ENCODE data around the gene RXFP2.

Gene RXFP2

GRCh38 chr13:31826521-31826920 lies 87.2 kb downstream of the RXFP2 start:
- DNase-seq (ENCODE audit: insufficient read length, low spot score) (no peak), FAIRE-seq (no peak)
- no peak for TF ChIP-seq POLR2A (IDR thresholded peaks at IDR 0.05; ENCODE audit: low read depth, low read length)

GRCh38 chr13:31827707-31828106 lies 88.4 kb downstream of the RXFP2 start:
- TF ChIP-seq POLR2A (IDR thresholded peaks at IDR 0.05; ENCODE audit: low read depth, low read length), result no peak
- DNase-seq (ENCODE audit: insufficient read length, low spot score) (no peak), FAIRE-seq (no peak)

- FAIRE-seq (peak; percentile 70), DNase-seq (ENCODE audit: insufficient read length, low spot score) (peak; percentile 10)
- TF ChIP-seq POLR2A (IDR thresholded peaks at IDR 0.05; ENCODE audit: low read depth, low read length), result no peak
These were observed 96.6 kb downstream of the RXFP2 start for GRCh38 chr13:31835932-31836331.

GRCh38 chr13:31843044-31843443 lies 103.7 kb downstream of the RXFP2 start:
- FAIRE-seq (no peak), DNase-seq (ENCODE audit: insufficient read length, low spot score) (no peak)
- no peak for TF ChIP-seq POLR2A (IDR thresholded peaks at IDR 0.05; ENCODE audit: low read depth, low read length)

- no peak for TF ChIP-seq POLR2A (IDR thresholded peaks at IDR 0.05; ENCODE audit: low read depth, low read length)
- FAIRE-seq (no peak), DNase-seq (ENCODE audit: insufficient read length, low spot score) (peak; percentile 63)
These were observed 107.0 kb downstream of the RXFP2 start for GRCh38 chr13:31846182-31846938.

GRCh38 chr13:31846961-31847752 lies 107.8 kb downstream of the RXFP2 start:
- TF ChIP-seq POLR2A (IDR thresholded peaks at IDR 0.05; ENCODE audit: low read depth, low read length), result no peak
- no peak for DNase-seq (ENCODE audit: insufficient read length, low spot score)
- no peak for FAIRE-seq

GRCh38 chr13:31848621-31849020 lies 109.3 kb downstream of the RXFP2 start:
- FAIRE-seq, result no peak
- no peak for TF ChIP-seq POLR2A (IDR thresholded peaks at IDR 0.05; ENCODE audit: low read depth, low read length)
- no peak for DNase-seq (ENCODE audit: insufficient read length, low spot score)

GRCh38 chr13:31849206-31849605 lies 109.9 kb downstream of the RXFP2 start:
- DNase-seq (ENCODE audit: insufficient read length, low spot score) (no peak), FAIRE-seq (no peak)
- TF ChIP-seq POLR2A (IDR thresholded peaks at IDR 0.05; ENCODE audit: low read depth, low read length), result no peak

- FAIRE-seq (no peak), DNase-seq (ENCODE audit: insufficient read length, low spot score) (no peak)
These were observed 110.8 kb downstream of the RXFP2 start for GRCh38 chr13:31850041-31850555.

GRCh38 chr13:31851216-31851615 lies 111.9 kb downstream of the RXFP2 start:
- DNase-seq (ENCODE audit: insufficient read length, low spot score), result no peak
- TF ChIP-seq POLR2A (IDR thresholded peaks at IDR 0.05; ENCODE audit: low read depth, low read length), result no peak
- FAIRE-seq, result no peak

More at GRCh38 chr13:31850041-31850555, 110.8 kb downstream of the RXFP2 start:
- no peak for TF ChIP-seq POLR2A (IDR thresholded peaks at IDR 0.05; ENCODE audit: low read depth, low read length)

Data from H54 (cell line).